ENCODE measurements around the gene CLTC.
"Not testable (repeated sequence)": the region's sequence is repeated elsewhere in the genome, so short reads cannot be mapped to it uniquely, and the experiment has no call there.

CLTC gene

DNA sequence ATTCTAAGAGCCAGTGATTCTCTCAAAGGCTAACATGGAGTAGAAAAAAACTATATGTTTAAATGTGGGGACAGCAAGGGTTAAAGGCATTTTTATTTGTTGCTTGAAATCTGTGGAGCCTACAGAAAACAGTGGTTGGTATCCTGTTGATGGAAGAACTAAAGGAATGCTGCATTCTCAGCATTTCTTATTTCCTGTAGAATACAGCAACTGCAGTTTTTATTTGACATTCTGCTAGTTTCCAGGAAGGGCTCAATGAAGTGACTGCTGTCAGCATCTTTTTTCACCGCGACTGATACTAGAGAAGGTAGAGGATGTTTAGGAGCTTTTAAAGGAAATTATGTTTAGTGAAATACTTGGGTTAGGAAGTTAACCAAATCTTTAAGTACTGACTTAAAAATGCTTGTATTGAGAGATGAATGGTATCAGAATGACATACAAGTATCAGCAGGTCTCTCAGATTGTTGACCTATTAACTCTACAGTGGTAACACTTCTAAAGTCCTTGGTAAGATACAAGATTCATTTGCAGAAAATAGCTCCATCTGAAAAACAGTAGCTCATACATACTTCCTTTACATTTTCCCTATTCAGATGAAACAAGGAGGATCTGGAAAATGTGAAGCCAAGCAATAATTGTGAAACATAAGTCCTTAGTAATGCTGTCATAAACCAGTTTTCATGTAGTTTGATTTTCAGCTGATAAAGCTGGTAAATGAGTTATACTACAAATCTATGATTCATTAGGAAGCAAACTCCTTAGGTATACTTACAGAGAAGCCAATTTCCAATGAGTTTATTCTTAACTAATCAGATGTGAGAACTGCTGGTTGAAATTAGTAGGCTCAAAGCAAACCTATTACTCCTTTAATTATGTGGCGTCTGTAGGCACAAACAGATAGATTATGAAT, 15.2 kb downstream of the CLTC start:
- no peak for DNase-seq

DNA sequence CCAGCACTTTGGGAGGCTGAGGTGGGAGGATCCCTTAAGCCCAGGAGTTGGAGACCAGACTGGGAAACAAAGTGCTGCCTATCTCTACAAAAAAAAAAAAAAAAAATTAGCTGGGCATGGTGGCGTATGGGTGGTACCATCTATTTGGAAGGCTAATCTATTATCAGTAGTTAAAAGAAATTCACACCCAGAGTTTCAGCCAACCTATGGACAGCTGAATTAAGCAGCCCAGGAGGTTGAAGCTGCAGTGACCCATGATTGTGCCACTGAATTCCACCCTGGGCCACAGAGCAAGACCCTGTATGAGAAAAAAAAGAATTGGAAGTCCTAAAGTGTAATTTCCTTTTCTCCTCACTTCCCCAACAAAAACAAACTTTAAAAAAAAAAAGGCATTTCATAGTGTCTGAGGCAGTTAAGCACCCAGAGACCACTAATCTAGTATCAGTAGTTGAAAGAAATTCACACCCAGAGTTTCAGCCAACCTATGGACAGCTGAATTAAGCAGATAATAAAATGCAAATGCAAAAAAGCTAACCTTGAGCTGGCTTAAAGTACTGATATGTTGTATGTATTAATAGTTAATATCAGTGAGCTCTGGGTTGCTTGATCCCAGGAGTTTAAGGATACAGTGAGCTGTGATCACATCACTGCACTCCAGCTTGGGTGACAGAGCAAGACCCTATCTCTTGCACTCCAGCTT, 18.1 kb downstream of the CLTC start:
- no peak for DNase-seq

DNA sequence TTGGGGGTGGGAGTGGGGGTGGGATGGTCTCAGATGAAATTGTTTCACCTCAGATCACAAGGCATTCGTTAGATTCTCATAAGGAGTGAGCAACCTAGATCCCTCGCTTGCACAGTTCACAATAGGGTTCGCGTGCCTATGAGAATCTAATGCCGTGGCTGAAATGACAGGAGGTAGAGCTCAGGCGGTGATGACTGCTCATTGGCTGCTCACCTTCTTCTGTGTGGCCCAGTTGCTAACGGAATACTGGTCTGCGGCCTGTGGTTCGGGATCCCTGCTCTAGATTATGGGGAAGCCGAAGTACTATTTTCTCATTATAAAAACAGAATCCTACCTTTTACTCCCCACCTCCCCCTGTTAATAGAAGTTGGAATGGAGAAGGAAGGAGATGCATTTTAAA, 18.9 kb downstream of the CLTC start:
- no peak for DNase-seq

DNA sequence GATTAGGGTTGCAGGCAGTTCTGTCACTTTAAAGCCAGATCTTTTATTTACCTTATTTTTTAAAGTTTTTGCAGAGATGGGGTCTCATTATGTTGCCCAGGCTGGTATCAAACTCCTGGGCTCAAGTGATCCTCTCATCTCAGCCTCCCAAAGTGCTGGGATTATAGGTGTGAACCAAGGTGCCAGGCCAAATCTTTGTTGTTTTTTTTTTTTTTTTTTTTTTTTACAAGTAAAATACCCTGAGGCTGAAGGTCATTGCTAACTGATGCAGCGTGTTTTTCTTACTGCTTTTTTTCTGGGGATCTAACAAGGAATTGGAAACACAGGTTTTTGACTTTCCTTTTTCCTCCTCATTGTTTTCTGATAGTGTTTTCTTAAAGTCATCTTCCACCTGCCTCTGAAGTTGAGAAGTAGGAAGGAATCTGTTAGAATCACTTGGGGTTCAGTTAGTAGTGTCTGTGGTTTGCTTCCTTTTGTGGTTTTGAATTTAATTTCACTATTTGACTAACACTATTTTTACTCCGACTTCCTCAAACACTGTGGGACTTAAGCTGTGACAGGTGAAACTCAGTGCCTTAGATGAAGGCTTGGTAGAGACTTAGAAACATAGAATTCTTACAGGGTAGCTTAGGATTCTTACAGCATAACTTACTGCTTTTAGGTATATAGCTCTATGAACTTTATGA, 22.2 kb downstream of the CLTC start:
- peak; percentile 93 to 96 for DNase-seq

DNA sequence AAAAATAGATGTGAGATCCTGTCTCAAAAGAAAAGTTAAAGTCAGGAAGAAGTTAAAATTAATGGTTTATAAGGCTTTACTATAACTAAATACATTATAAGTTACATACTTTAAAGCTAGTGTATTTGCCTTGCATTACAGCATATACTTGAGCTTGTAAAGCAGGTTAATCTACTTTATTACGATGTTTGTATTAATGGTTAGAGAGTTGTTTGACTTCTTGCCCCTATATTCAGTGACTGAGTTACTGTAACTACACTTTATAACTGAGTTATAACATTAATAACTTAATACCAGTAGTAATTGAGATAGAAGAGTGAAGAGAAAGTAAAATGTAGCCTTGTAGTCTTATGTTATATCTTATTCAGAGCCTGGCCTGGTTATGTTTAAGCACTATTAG, 22.9 kb downstream of the CLTC start:
- DNase-seq, result no peak

DNA sequence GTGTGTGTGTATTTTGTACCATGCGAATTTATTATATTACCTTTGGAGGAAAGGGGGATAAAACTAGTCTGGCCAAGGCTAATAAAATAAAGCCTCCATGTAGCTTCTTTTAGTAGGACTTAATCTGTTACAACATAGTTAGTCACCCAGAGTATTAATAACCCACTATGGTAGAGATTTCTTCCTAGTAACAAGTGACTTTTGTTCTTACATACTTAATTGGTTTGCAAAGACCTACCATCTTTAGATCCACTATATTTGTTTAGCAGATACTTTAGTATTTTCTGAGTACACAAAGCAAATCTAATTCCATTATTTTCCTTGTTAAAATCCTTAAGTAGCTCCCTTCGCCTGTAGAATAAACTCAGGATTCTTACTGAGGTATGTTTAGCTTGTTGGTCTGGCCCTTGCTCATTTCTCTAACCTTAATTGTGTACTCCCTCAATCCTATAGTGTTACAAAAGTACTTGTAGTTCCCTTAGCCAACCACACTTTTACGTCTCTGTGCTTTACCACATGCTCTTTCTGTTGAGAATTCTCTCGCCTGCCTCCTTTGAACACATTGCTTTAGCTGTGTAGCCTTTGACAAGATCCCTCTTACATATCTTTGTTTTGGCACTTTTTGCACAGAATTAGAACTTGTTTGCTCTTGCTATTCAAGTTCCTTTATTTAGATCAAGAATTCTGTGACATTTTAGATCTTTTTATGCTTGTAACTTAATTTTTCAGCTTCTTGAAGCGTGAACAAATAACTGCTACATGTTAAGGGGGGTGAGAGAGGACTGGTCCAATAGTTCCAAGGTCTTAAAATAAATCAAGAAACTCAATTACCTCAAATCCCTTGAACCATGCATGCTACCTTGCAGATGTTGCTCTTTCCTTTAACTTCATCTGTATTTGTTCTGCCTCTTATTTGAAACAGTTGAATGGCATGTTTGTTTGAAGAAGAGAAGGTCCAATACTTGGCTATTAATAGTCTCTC, 23.8 kb downstream of the CLTC start:
- peak; percentile 70 to 80 for DNase-seq

DNA sequence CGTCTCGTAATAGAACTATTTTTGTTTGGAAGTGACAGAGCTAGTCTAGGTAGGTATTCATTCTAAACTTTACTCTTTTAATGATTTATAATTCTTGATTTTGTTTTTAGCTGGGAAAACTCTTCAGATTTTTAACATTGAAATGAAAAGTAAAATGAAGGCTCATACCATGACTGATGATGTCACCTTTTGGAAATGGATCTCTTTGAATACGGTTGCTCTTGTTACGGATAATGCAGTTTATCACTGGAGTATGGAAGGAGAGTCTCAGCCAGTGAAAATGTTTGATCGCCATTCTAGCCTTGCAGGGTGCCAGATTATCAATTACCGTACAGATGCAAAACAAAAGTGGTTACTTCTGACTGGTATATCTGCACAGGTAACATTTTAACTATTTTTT, 27.6 kb downstream of the CLTC start:
- no peak for DNase-seq

DNA sequence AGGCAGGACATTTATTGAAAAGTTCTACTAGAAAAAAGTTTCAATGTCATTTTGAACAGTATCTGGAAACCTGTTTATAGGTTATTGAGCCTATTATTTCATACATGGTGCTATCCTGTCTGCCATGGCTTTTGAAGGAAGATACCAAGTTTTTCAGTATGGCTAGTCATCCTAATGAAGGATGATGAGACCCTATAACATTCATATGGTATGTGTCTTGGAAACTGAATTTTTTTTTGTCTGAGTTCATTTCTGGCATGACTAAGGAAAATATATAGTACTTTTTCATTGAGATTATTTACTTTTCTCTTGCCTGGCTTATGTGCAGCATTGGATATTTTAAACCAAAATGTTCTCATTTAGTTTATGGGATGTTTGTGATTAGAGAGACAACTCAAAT, 30.2 kb downstream of the CLTC start:
- no peak for DNase-seq

DNA sequence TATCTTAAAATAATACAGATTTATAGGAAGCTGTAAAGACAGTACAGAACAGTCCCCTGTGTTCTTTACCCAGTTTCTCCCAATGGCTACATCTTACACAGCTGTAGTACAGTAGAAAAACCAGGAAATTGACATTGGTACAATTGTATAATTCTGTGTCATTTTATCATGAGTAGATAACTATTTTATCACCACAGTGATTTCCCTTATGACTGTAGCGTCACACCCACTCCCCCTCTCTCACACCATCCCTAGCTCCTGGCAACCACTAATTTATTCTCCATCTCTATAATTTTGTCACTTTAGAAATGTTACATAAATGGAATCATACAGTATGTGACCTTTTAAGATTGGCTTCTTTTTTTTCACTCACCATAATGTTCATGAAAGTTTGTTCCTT, 30.9 kb downstream of the CLTC start:
- no peak for DNase-seq

DNA sequence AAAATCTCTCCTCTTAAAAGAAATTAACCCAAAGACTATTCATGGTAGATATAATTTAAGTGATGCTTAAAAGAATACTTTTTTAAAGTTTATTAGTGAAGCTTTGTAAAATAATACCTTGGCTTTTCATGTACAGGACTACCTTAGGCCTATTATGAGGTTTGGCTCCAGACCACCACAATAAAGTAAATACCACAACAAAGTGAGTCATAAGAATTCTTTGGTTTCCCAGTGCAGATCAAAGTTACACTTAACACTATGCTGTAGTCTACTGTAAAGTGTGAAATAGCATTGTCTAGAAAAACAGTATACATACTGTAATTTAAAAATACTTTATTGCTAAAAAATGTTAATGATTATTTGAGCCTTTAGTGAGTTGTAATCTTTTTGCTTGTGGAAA, 31.7 kb downstream of the CLTC start:
- DNase-seq, result no peak

DNA sequence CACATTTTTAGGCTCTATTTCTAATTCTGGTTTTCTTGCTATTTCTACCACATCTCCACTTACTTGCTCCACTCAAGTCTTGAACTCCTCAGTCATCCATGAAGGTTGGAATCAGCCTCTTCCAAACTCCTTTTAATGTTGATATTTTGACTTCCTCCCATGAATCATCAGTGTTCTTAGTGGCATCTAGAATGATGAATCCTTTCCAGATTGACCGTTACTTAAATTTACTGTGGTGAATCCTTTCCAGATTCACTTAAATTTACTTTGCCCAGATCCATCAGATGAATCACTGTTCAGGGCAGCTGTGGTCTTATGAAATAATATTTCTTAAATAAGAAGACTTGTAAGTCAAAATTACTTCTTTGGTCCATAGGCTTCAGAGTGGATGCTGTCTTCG, 32.4 kb downstream of the CLTC start:
- no peak for DNase-seq

DNA sequence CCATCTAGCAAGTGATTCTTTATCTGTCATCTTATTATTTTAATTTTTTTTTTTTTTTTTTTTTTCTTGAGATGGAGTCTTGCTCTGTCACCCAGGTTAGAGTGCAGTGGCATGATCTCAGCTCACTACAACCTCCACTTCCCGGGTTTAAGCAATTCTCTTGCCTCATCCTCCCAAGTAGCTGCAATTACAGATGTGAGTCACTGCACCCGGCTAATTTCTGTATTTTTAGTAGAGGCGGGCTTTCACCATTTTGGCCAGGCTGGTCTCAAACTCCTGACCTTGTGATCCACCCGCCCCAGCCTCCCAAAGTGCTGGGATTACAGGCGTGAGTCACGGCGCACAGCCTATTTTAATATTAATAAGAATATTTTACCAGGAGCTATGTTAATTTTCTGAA, 36.9 kb downstream of the CLTC start:
- not testable (repeated sequence) for DNase-seq

DNA sequence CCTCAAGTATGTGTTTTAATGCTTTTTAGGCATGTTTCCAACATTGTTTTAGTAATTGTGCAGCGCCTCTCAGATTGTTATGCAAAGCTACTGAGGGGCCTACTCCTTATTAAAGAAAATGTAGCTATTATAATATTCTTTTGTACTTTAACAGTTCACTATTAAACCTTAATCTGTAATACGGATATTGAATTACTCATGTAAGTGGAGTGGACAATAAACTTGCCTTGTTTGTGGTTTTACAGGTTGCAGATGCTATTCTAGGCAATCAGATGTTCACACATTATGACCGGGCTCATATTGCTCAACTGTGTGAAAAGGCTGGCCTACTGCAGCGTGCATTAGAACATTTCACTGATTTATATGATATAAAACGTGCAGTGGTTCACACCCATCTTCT, 46.5 kb downstream of the CLTC start:
- no peak for DNase-seq

DNA sequence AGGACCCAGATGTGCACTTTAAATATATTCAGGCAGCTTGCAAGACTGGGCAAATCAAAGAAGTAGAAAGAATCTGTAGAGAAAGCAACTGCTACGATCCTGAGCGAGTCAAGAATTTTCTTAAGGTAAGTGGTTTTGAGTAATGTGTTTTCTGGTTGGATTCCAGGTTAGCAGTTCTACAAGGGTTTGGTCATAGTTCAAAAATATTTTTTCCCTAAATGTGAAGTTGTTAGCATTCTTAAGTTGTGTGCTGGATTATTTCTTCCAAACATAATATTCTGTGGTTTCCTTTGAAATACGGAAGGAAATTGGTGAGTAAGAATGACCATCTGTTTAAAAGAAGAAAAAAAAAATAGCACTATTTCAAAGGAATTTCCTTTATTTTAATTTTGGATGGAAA, 49.1 kb downstream of the CLTC start:
- DNase-seq, result peak; percentile 78 to 87

DNA sequence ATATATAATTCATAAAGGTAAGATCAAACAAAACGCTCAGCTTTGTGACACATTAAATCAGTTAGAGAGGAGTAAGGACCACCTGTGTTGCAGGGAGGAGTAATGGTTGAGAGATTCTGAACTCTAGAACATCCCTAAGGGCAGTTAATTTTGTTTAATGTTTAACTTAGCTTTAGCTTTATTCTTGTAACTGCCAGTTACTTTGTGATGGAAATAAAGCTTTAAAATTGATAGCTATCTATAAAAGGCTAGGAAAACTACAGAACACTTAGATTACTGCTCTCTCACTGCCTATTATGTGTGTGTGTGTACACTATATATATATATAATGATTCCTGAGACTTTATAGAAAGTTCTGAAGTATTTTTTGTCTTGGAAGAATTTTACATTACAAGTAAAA, 49.7 kb downstream of the CLTC start:
- DNase-seq, result no peak

DNA sequence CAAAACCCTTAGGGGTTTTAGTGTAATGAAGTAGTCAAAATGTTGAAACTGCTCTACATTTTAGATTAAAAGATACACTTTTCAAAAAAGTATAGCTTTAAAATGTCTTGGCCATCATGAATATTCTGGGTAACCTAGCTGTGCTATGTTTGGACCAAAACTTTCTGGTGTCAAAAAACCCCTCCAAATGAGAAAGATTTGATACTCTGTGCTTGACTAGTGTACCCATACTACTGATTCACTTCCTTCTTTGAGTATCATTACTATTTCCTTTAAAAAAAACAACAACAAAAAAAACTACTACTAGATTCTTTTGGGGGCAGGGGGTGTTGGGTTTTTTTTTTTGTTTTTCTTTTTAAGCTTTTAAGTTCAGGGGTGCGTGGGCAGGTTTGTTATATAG, 50.2 kb downstream of the CLTC start:
- no peak for DNase-seq

DNA sequence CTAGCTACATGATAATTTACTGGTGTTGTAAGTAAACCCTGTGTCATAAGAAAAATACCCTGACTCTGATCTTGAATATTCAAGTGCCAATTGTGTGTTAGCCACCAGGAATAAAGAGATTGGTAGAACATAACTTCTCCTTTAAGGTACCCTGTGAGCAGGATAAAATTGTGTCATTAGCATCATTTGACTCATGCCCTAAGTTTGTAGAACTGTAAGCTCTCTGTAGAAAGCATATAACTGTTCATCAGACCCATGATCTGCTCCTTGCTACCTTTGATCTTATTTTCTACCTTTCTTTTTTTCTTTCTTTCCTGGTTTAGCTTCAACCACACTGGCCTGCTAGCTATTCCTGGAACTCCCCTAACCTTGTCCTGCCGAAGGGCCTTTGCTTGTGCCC, 51.7 kb downstream of the CLTC start:
- no peak for DNase-seq

DNA sequence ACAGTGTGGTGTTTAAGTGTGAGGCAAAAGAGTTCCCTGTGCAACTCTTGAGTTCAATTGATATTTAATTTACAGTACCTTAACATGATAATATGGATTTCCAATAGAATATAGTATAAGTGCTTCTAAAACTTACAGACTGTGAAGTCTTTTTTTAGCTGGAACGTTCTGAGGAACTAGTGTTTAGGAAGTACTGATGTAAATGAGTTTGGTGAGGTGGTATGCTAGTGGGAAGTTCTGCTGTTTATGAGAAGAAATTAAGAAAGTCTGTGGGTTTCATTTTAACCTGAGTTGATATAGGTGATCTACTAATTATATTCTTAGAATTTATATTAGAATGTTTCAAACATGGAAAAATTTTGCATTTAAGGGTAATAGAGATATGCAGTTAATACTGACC, 55.5 kb downstream of the CLTC start:
- DNase-seq, result peak; percentile 16 to 29

DNA sequence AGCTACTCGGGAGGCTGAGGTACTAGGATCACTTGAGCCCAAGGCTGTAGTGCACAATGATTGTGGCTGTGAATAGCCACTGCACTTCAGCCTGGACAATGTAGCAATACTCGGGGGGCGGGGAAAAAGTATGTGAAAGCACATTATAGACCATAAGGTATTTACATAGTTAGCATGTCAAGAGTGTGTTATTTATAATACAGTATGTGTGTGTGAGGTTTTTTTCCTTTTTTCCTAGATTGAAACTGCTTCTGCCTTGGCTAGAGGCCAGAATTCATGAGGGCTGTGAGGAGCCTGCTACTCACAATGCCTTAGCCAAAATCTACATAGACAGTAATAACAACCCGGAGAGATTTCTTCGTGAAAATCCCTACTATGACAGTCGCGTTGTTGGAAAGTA, 57.0 kb downstream of the CLTC start:
- DNase-seq, result no peak

DNA sequence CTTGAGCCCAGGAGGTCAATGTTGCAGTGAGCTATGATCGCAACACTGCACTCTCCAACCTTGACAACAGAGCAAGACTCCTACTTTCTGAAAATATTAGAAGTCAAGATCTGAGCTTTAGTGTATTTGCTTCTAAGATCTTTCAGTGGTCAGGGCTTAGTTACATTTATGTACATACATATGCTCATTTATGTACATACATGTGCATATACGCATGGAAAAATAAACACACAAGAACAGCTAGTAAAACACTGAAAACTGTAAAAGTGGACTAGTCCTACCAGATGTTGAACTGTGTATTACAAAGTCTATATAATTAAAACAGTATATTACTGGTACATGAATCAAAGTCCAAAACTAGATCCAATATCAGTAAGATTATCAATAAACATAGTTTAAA, 59.2 kb downstream of the CLTC start:
- no peak for DNase-seq

DNA sequence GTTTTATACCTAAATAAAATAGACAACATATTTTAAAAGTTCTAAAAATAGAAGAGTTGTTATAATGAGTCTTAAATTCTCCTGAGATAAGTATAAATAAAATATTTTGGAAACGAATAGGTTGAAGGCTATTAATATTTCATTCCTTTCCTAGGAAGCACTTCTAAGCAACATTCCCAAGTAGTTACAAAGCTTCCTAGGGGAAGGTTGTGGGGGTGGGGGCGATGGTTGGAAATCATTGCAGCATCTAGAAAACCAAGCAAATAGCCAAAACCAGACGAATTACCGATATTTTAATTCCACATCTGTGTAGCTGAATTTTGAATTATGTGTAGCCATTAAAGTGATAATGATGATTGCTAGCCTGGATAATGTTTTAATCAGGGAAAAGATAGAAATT, 60.6 kb downstream of the CLTC start:
- no peak for DNase-seq

DNA sequence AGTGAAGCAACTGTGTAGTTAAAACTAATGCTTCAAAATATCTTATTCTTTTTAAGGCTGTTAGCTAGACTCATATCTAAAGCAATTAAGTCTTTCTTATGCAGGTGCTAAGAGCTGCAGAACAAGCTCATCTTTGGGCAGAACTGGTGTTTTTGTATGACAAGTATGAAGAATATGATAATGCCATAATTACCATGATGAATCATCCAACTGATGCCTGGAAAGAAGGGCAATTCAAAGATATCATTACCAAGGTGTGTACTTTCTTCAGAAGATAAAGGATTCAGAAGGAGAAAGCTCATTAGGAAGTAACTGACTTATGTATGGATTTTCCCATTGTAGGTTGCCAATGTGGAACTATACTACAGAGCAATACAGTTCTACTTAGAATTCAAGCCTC, 63.6 kb downstream of the CLTC start:
- no peak for DNase-seq

DNA sequence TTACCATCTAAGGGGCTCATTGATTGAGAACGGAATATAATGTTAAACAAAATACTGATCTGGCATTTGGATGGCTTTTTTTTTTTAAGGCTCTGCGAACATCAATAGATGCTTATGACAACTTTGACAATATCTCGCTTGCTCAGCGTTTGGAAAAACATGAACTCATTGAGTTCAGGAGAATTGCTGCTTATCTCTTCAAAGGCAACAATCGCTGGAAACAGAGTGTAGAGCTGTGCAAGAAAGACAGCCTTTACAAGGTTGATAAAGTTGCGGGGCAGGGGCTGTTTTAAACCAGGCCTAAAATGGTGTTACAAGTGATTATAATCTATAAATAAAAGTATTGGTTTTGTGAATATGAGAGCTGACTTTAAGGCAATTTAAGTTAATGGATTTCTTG, 65.3 kb downstream of the CLTC start:
- DNase-seq, result no peak
